Activated CD8-positive, alpha-beta T cell treated with anti-CD3 and anti-CD28 coated beads for 36 hours (primary cell): ENCODE measurements around the gene TFDP1. TPM values are rescaled to one million over a fixed set of nuclear protein-coding genes. Genes with fewer than 3 reads are reported as not detected.

Experiments used
- ATAC-seq: fragments of 200-7000 bp; cut with Tn5 transposase; one replicate; pipeline ENCODE4 v1.10.0; 2021; ENCODE audit warnings: mild to moderate bottlenecking, moderate library complexity
- CTCF ChIA-PET: fragments of 350-600 bp; sonication (Branson Sonifier 250); formaldehyde crosslinking; loops from one replicate; lab custom pipeline; 2021; ENCODE audit warnings: antibody characterized with exemption; lab: Charles Lee
- POLR2A ChIA-PET: fragments of 350-600 bp; sonication (Branson Sonifier 250); formaldehyde crosslinking; loops from one replicate; lab custom pipeline; 2021; ENCODE audit warnings: antibody characterized with exemption; lab: Charles Lee
- DNase-seq: peaks from one replicate; pipeline ENCODE4 v3.0.0-alpha.2; 2020
- H3K27ac Mint-ChIP-seq: one replicate; pipeline ENCODE4 v1.8.0; 2021; ENCODE audit warnings: mild to moderate bottlenecking, mixed read lengths
- H3K27me3 Mint-ChIP-seq: one replicate; pipeline ENCODE4 v1.8.0; 2021; ENCODE audit warnings: mixed read lengths
- H3K36me3 Mint-ChIP-seq: one replicate; pipeline ENCODE4 v1.8.0; 2021; ENCODE audit warnings: low read depth, mixed read lengths
- H3K4me1 Mint-ChIP-seq: one replicate; pipeline ENCODE4 v1.8.0; 2021; ENCODE audit warnings: low read depth, mixed read lengths
- H3K4me3 Mint-ChIP-seq: one replicate; pipeline ENCODE4 v1.8.0; 2021; ENCODE audit warnings: mild to moderate bottlenecking, moderate library complexity, mixed read lengths
- H3K9me3 Mint-ChIP-seq: one replicate; pipeline ENCODE4 v1.8.0; 2021; ENCODE audit warnings: mixed read lengths
- CTCF ChIP-seq: fragments of 200-600 bp; IDR thresholded peaks from one replicate; pipeline ENCODE4 v1.8.0; 2022; ENCODE audit warnings: antibody characterized with exemption, mild to moderate bottlenecking
- intact Hi-C: fragments of 100-400 bp; cut with micrococcal nuclease; formaldehyde crosslinking; loops from one replicate; pipeline ENCODE4 v1.10.0; 2022
- total RNA-seq, 2 experiments: library from RNA; stranded (reverse); gene quantifications; one replicate each; pipeline ENCODE4 v1.2.3, GENCODE V29; 2021

Gene TFDP1
- total RNA-seq, 2 experiments from 2014 or later, result 174 to 184 TPM

- intact Hi-C loops, result no loop called here
- DNase-seq (no peak), ATAC-seq (no peak)
- Mint-ChIP-seq H3K4me1 (no peaks in the 10 kb centered on the region), H3K4me3 (no peak overlapping the region), H3K9me3 (peaks cover 14% of the 10 kb centered on the region), H3K27ac (no peak overlapping the region), H3K36me3 (peaks cover 2% of the 10 kb centered on the region), H3K27me3 (peaks cover 9% of the 10 kb centered on the region)
- ChIA-PET POLR2A (no interaction called here), CTCF (no interaction called here)
- TF ChIP-seq CTCF, result no peak
Observed at GRCh38 chr13:113577881-113578435, 6.6 kb upstream of the TFDP1 start.

GRCh38 chr13:113579686-113580085 is 4.9 kb upstream of the TFDP1 start:
- Mint-ChIP-seq H3K4me1 (peaks cover 3% of the 10 kb centered on the region), H3K27ac (no peak overlapping the region), H3K36me3 (peaks cover 5% of the 10 kb centered on the region), H3K27me3 (peaks cover 5% of the 10 kb centered on the region), H3K4me3 (no peak overlapping the region), H3K9me3 (peaks cover 12% of the 10 kb centered on the region)
- ChIA-PET POLR2A (interaction anchor here (0.9 to 1.0 kb wide), 2 partner anchors 122 to 197 kb away, joined by 3 read pairs; no protein-coding TSS in a partner anchor), CTCF (interaction anchor here (0.6 to 0.8 kb wide), 2 partner anchors 12 to 277 kb away, joined by 3 read pairs; no protein-coding TSS in a partner anchor)
- ATAC-seq, result no peak
- TF ChIP-seq CTCF, result no peak
- DNase-seq, result no peak
- intact Hi-C loops, result no loop called here

GRCh38 chr13:113581871-113582270 is 2.7 kb upstream of the TFDP1 start:
- ChIA-PET POLR2A (no interaction called here), CTCF (no interaction called here)
- Mint-ChIP-seq H3K9me3 (peaks cover 4% of the 10 kb centered on the region), H3K27ac (no peak overlapping the region), H3K36me3 (peaks cover 18% of the 10 kb centered on the region), H3K27me3 (peaks cover 1% of the 10 kb centered on the region), H3K4me1 (peaks cover 16% of the 10 kb centered on the region), H3K4me3 (no peak overlapping the region)
- intact Hi-C loops, result no loop called here
- no peak for TF ChIP-seq CTCF
- DNase-seq, result no peak
- ATAC-seq, result no peak

- no peak overlapping the region for H3K27ac Mint-ChIP-seq
- POLR2A ChIA-PET, result interaction anchor here (0.5 to 0.7 kb wide), 3 partner anchors 10 to 18 kb away, joined by 3 read pairs; no protein-coding TSS in a partner anchor
- intact Hi-C loops, result no loop called here
- CTCF ChIA-PET, result no interaction called here
- H3K9me3 Mint-ChIP-seq, result no peaks in the 10 kb centered on the region
- H3K27me3 Mint-ChIP-seq, result no peaks in the 10 kb centered on the region
- peak overlapping the region; percentile 54 for H3K4me3 Mint-ChIP-seq
- H3K4me1 Mint-ChIP-seq, result peaks cover 26% of the 10 kb centered on the region
- H3K36me3 Mint-ChIP-seq, result peaks cover 29% of the 10 kb centered on the region
- ATAC-seq (no peak), DNase-seq (no peak)
- no peak for TF ChIP-seq CTCF
Observed at GRCh38 chr13:113582841-113583631, 1.5 kb upstream of the TFDP1 start.
